GM12878 (cell line): Measurements from ENCODE around the gene CNR2. TPM values are rescaled to one million over a fixed set of nuclear protein-coding genes. Genes with fewer than 3 reads are reported as not detected.

Experiments
- ATAC-seq: fragments of 200-7000 bp; cut with Tn5 transposase; 3 replicates; pipeline ENCODE4 v1.9.1; 2020; ENCODE audit warnings: mild to moderate bottlenecking, moderate library complexity
- BruUV-seq: library from RNA; stranded (reverse); fragments of 400-500 nt; replicated peaks from 2 replicates; lab custom pipeline; 2021; lab: Mats Ljungman, UMichigan
- CTCF ChIA-PET: fragments of 300-600 bp; sonication (Branson Sonifier 250); formaldehyde crosslinking; extraction: SDS; loops from one replicate; lab custom pipeline; 2021; ENCODE audit warnings: inconsistent platforms; lab: Yijun Ruan, JAX
- POLR2A ChIA-PET: fragments of 350-600 bp; formaldehyde crosslinking; extraction: SDS; loops from one replicate; lab custom pipeline; 2021; ENCODE audit warnings: inconsistent platforms; lab: Charles Lee
- RAD21 ChIA-PET: fragments of 300-600 bp; sonication (Branson Sonifier 250); formaldehyde crosslinking; loops from one replicate; lab custom pipeline; 2023; ENCODE audit warnings: antibody characterized with exemption; ENCODE audit not compliant: unreplicated experiment; lab: Charles Lee
- SMC1A ChIA-PET: fragments of 300-600 bp; sonication (Branson Sonifier 250); formaldehyde crosslinking; loops from one replicate; lab custom pipeline; 2023; ENCODE audit not compliant: unreplicated experiment, uncharacterized antibody; lab: Charles Lee
- DNase-seq: peaks from one replicate; pipeline ENCODE4 v3.0.0-alpha.2; 2011; ENCODE audit warnings: low read depth, low spot score
- FAIRE-seq: peaks from 3 replicates; lab custom pipeline; 2011; peaks lifted over from hg19 to GRCh38; lab: Jason Lieb, UNC
- H2AFZ ChIP-seq: 2 replicates; pipeline ENCODE4 v1.6.0; 2011; ENCODE audit warnings: low read depth, low read length, control low read depth; ENCODE audit not compliant: control insufficient read depth
- H3K27ac ChIP-seq: 2 replicates; pipeline ENCODE4 v1.5.1; 2011; ENCODE audit warnings: control low read depth; ENCODE audit not compliant: control insufficient read depth, insufficient read depth
- H3K27me3 ChIP-seq, 2 experiments: replicated peaks in 1 of 2; 2 replicates each; pipeline versions ENCODE4 v1.6.0 to v1.6.1; 2011; ENCODE audit warnings: low read length in 1 of 2; ENCODE audit not compliant: control insufficient read depth in 2 of 2, insufficient read depth in 2 of 2
- H3K36me3 ChIP-seq, 2 experiments: 2 replicates each; pipeline ENCODE4 v1.5.1; 2011; ENCODE audit warnings: low read length in 1 of 2; ENCODE audit not compliant: control insufficient read depth in 2 of 2, insufficient read depth in 2 of 2
- H3K4me1 ChIP-seq: 2 replicates; pipeline ENCODE4 v1.6.1; 2011; ENCODE audit warnings: mild to moderate bottlenecking, low read length, moderate library complexity, mixed read lengths; ENCODE audit not compliant: control insufficient read depth, insufficient read depth
- H3K4me2 ChIP-seq: 2 replicates; pipeline ENCODE4 v1.6.0; 2011; ENCODE audit warnings: control low read depth; ENCODE audit not compliant: control insufficient read depth, insufficient read depth
- H3K4me3 ChIP-seq: fragments of 200-600 bp; sonication (generic); 2 replicates; pipeline ENCODE4 v1.5.1; 2016
- H3K79me2 ChIP-seq: 2 replicates; pipeline ENCODE4 v1.6.0; 2011; ENCODE audit warnings: low read length; ENCODE audit not compliant: control insufficient read depth, insufficient read depth
- H3K9ac ChIP-seq: 2 replicates; pipeline ENCODE4 v1.8.0; 2011; ENCODE audit warnings: low read length, control low read depth, mixed read lengths; ENCODE audit not compliant: control insufficient read depth, insufficient read depth
- H3K9me3 ChIP-seq: replicated peaks from 3 replicates; pipeline ENCODE4 v1.5.1; 2011; ENCODE audit warnings: mild to moderate bottlenecking, low read length; ENCODE audit not compliant: control insufficient read depth, insufficient read depth
- H4K20me1 ChIP-seq: 2 replicates; pipeline ENCODE4 v1.6.0; 2011; ENCODE audit not compliant: control insufficient read depth, insufficient read depth
- CBX3 ChIP-seq: fragments of 200-600 bp; sonication (generic); IDR thresholded peaks from 2 replicates; pipeline ENCODE4 v1.6.1; 2016; ENCODE audit warnings: low read depth, borderline replicate concordance
- IKZF1 ChIP-seq: fragments of 450-650 bp; conservative IDR thresholded peaks from 2 replicates; pipeline ENCODE4 v1.6.1; 2017; ENCODE audit warnings: antibody characterized with exemption, mild to moderate bottlenecking
- JUND ChIP-seq: IDR thresholded peaks from 2 replicates; pipeline ENCODE4 v1.6.1; 2012; ENCODE audit warnings: low read depth, mild to moderate bottlenecking, low read length, improper control_type of control experiment, moderate library complexity
- KLF5 ChIP-seq: fragments of 450-650 bp; IDR thresholded peaks from 2 replicates; pipeline ENCODE4 v1.6.1; 2014; ENCODE audit warnings: mild to moderate bottlenecking; ENCODE audit not compliant: partially characterized antibody
- MXI1 ChIP-seq: fragments of 150-350 bp; IDR thresholded peaks from 2 replicates; pipeline ENCODE4 v1.6.1; 2011; ENCODE audit warnings: low read depth, mild to moderate bottlenecking, inconsistent platforms, low read length, improper control_type of control experiment
- NR2C2 ChIP-seq: IDR thresholded peaks from 2 replicates; pipeline ENCODE4 v1.6.1; 2011; ENCODE audit warnings: borderline replicate concordance, low read depth; ENCODE audit not compliant: control insufficient read depth, insufficient read length
- SMC3 ChIP-seq: IDR thresholded peaks from 2 replicates; pipeline ENCODE4 v1.6.1; 2011; ENCODE audit warnings: low read length, improper control_type of control experiment, borderline replicate concordance
- ZNF207 ChIP-seq: fragments of 450-650 bp; IDR thresholded peaks from 2 replicates; pipeline ENCODE4 v1.6.1; 2014; ENCODE audit warnings: antibody characterized with exemption, mild to moderate bottlenecking, borderline replicate concordance
- ZNF217 ChIP-seq: fragments of 450-650 bp; IDR thresholded peaks from 2 replicates; pipeline ENCODE4 v1.6.1; 2017; ENCODE audit warnings: antibody characterized with exemption, mild to moderate bottlenecking
- WGBS: methylation state at CpG from one replicate; pipeline ENCODE4 v1.1.6; 2016; ENCODE audit warnings: low lambda C conversion rate; ENCODE audit not compliant: insufficient replicate concordance, insufficient coverage; ENCODE audit errors: missing lambda C conversion rate; 5-methylcytosine and 5-hydroxymethylcytosine counted together
- in situ Hi-C: fragments of 300-500 bp; cut with MboI; formaldehyde crosslinking; loops from 9 replicates; pipeline ENCODE4 v1.14.3; 2018; ENCODE audit warnings: mixed read lengths
- intact Hi-C: fragments of 100-400 bp; cut with micrococcal nuclease; formaldehyde crosslinking; loops from one replicate; pipeline ENCODE4 v1.14.2; 2022; ENCODE audit not compliant: unreplicated experiment
- polyA plus RNA-seq, 11 experiments: library from polyadenylated mRNA; depleted of rRNA in 4 of 11; unstranded in 6 of 11; stranded (reverse) in 5 of 11; fragments of >200 nt; fragmentation: Nextera tagmentation in 4 of 11; fragmentation: Illumina TruSeq in 1 of 11; extraction: Ambion mirVana in 4 of 11; extraction: Trizol in 1 of 11; gene quantifications; 1 replicate in 1 of 11; 2 replicates in 10 of 11; pipeline versions ENCODE4 v1.2.1 to v1.2.3, GENCODE V29; 2011 to 2016; ENCODE audit warnings: inconsistent platforms in 2 of 11, missing spikeins in 2 of 11, low read depth in 1 of 11
- total RNA-seq, 4 experiments: library from RNA; depleted of rRNA in 3 of 4; stranded (reverse); fragments of >200 nt in 3 of 4; fragmentation: Illumina TruSeq in 1 of 4; extraction: Trizol in 1 of 4; gene quantifications; 2 replicates each; pipeline versions ENCODE4 v1.2.1 to v1.2.3, GENCODE V29; 2013 to 2021
- TF ChIP-seq, protein P1 (sequence below): fragments of 450-650 bp; IDR thresholded peaks from 2 replicates; pipeline ENCODE4 v1.6.1; 2016; ENCODE audit warnings: mild to moderate bottlenecking
- TF ChIP-seq, protein P2 (sequence below): fragments of 450-650 bp; formaldehyde crosslinking; IDR thresholded peaks from 2 replicates; pipeline ENCODE4 v1.5.0; 2022; ENCODE audit warnings: mild to moderate bottlenecking, missing genetic modification characterization

CNR2 gene
- total and polyA plus RNA-seq, 10 of the 15 experiments (the other 5 are each of a cell fraction or from before 2014, with no cell fraction given), result 0.46 to 19.8 (median 12.2) TPM

DNA sequence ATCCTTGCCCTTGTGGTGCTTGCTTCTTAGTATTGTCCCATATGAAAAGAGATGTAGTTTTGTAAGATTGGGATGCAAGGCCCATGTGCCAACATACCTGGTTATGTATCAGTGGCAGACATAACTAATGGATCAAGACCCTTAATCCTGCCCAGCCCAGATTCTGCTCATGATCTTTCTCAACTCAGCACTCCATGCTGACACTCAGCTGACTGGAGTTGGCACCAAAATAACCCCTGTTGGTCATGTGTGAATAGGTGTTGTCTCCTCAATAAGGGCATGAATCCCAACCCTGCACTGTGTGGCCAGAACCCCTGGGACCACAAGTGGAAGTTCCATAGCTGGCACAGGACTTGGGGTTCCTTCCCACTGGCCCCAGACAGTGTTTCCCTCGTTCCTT, 13.9 kb upstream of the CNR2 start:
- ChIA-PET CTCF (interaction anchor here (1.4 kb wide), 1 partner anchor 155 kb away, joined by 4 read pairs; no protein-coding TSS in a partner anchor), SMC1A (interaction anchor here (1.2 kb wide), 1 partner anchor 117 kb away, joined by 3 read pairs; no protein-coding TSS in a partner anchor), RAD21 (no interaction called here), POLR2A (no interaction called here)
- no peak overlapping the region for H3K4me3 ChIP-seq
- H3K27ac ChIP-seq, result no peak overlapping the region
- no peak overlapping the region for H3K4me2 ChIP-seq
- H4K20me1 ChIP-seq, result no peaks in the 10 kb centered on the region
- intact Hi-C loops, result no loop called here
- peaks cover 12% of the 10 kb centered on the region for H3K4me1 ChIP-seq
- no peaks in the 10 kb centered on the region for H3K27me3 ChIP-seq
- no peaks in the 10 kb centered on the region for H3K36me3 ChIP-seq
- H3K9ac ChIP-seq, result no peak overlapping the region
- ATAC-seq, result no peak
- DNase-seq, result no peak
- WGBS, result 38% methylated on average over 1 of the region's 1 CpG
- H3K79me2 ChIP-seq, result no peaks in the 10 kb centered on the region
- BruUV-seq, result no TSS peak
- no peaks in the 10 kb centered on the region for H3K9me3 ChIP-seq
- TF ChIP-seq, protein P1, sequence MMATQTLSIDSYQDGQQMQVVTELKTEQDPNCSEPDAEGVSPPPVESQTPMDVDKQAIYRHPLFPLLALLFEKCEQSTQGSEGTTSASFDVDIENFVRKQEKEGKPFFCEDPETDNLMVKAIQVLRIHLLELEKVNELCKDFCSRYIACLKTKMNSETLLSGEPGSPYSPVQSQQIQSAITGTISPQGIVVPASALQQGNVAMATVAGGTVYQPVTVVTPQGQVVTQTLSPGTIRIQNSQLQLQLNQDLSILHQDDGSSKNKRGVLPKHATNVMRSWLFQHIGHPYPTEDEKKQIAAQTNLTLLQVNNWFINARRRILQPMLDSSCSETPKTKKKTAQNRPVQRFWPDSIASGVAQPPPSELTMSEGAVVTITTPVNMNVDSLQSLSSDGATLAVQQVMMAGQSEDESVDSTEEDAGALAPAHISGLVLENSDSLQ, result no peak
- TF ChIP-seq IKZF1 (no peak), KLF5 (no peak), ZNF207 (no peak), CBX3 (no peak), JUND (no peak), NR2C2 (no peak), SMC3 (no peak), ZNF217 (no peak), MXI1 (no peak)
- TF ChIP-seq, protein P2, sequence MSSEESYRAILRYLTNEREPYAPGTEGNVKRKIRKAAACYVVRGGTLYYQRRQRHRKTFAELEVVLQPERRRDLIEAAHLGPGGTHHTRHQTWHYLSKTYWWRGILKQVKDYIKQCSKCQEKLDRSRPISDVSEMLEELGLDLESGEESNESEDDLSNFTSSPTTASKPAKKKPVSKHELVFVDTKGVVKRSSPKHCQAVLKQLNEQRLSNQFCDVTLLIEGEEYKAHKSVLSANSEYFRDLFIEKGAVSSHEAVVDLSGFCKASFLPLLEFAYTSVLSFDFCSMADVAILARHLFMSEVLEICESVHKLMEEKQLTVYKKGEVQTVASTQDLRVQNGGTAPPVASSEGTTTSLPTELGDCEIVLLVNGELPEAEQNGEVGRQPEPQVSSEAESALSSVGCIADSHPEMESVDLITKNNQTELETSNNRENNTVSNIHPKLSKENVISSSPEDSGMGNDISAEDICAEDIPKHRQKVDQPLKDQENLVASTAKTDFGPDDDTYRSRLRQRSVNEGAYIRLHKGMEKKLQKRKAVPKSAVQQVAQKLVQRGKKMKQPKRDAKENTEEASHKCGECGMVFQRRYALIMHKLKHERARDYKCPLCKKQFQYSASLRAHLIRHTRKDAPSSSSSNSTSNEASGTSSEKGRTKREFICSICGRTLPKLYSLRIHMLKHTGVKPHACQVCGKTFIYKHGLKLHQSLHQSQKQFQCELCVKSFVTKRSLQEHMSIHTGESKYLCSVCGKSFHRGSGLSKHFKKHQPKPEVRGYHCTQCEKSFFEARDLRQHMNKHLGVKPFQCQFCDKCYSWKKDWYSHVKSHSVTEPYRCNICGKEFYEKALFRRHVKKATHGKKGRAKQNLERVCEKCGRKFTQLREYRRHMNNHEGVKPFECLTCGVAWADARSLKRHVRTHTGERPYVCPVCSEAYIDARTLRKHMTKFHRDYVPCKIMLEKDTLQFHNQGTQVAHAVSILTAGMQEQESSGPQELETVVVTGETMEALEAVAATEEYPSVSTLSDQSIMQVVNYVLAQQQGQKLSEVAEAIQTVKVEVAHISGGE, result no peak
- in situ Hi-C loops, result no loop called here
- no peak for FAIRE-seq
- H2AFZ ChIP-seq, result no peak overlapping the region
